IgD-negative memory B cell (primary cell): ENCODE data around the gene TRIB2. TPM values are rescaled to one million over a fixed set of nuclear protein-coding genes. Genes with fewer than 3 reads are reported as not detected.

Source experiments
- H3K27ac Mint-ChIP-seq, 3 donors: one replicate each; pipeline ENCODE4 v1.8.0; 2020 to 2022; ENCODE audit warnings: mild to moderate bottlenecking in 3 of 3, mixed read lengths in 3 of 3, moderate library complexity in 1 of 3
- H3K27me3 Mint-ChIP-seq: one replicate; pipeline ENCODE4 v1.8.0; 2021; ENCODE audit warnings: mixed read lengths
- H3K36me3 Mint-ChIP-seq: one replicate; pipeline ENCODE4 v1.8.0; 2020; ENCODE audit warnings: mild to moderate bottlenecking, mixed read lengths
- H3K4me1 Mint-ChIP-seq, 3 donors: one replicate each; pipeline ENCODE4 v1.8.0; 2020 to 2022; ENCODE audit warnings: mixed read lengths in 3 of 3, mild to moderate bottlenecking in 1 of 3
- H3K4me3 Mint-ChIP-seq, 4 donors: one replicate each; pipeline ENCODE4 v1.8.0; 2020 to 2022; ENCODE audit warnings: mild to moderate bottlenecking in 4 of 4, mixed read lengths in 4 of 4, moderate library complexity in 3 of 4
- H3K9me3 Mint-ChIP-seq, 3 donors: one replicate each; pipeline ENCODE4 v1.8.0; 2020 to 2021; ENCODE audit warnings: mixed read lengths in 3 of 3, mild to moderate bottlenecking in 1 of 3
- polyA plus RNA-seq: library from polyadenylated mRNA; unstranded; fragments of 300-500 nt; fragmentation: Illumina TruSeq; gene quantifications from one replicate; pipeline ENCODE4 v1.2.3, GENCODE V29; 2021

The TRIB2 gene
- polyA plus RNA-seq, 1 donor from 2014 or later: 41.2 TPM

DNA sequence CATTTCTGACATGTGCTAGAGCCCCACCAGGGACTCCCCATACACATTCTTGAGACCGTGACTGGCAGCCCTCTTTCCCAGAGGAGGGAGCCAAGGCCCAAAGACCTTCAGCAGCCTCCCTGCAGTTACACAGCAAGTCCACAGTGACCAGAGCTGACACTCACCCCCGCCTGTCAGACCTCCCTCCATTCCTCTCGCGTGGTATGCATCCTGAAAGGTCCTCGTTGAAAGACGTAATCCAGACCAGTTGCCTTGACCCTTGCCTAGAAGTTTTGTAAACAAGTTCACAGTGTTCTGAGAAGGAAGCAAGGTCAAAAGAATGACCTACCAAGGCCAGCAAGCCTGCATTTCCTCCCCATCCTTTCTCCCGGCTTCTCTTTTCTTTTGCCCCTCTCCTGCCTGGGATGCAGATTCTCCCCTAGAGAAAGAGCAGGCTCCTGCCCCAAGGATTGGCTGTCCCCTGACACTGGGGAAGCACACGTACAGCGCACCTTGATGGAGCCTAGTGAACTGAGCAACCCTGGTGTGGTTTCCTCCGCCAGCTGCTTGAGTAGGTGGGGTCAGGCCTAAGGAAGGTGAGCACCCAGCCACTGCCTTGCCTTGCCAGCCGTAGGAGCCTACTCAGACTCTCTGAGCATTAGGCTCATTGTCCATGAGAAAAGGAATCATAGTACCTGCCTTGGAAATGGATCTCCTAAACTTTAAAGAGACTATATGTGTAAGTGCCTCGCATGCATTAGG, 18.3 kb downstream of the TRIB2 start:
- H3K27me3 Mint-ChIP-seq: no peaks in the 10 kb centered on the region
- H3K4me1 Mint-ChIP-seq: peaks cover 0 to 24% (median 8%) of the 10 kb centered on the region in 3 donors
- no peak overlapping the region for H3K4me3 Mint-ChIP-seq
- H3K27ac Mint-ChIP-seq: peak overlapping the region in 1 of 3 donors; percentile 40
- peaks cover 15% of the 10 kb centered on the region for H3K36me3 Mint-ChIP-seq
- H3K9me3 Mint-ChIP-seq: no peaks in the 10 kb centered on the region

GRCh38 chr2:12737297-12737696, 20.6 kb downstream of the TRIB2 start:
- no peaks in the 10 kb centered on the region for H3K9me3 Mint-ChIP-seq
- H3K36me3 Mint-ChIP-seq: peaks cover 17% of the 10 kb centered on the region
- peaks cover 0 to 7% (median 0%) of the 10 kb centered on the region in 3 donors for H3K4me1 Mint-ChIP-seq
- H3K4me3 Mint-ChIP-seq: no peak overlapping the region
- no peaks in the 10 kb centered on the region for H3K27me3 Mint-ChIP-seq
- H3K27ac Mint-ChIP-seq: peak overlapping the region in 1 of 3 donors; percentile 17

- Mint-ChIP-seq H3K36me3 (peaks cover 21% of the 10 kb centered on the region), H3K27ac (peak overlapping the region in 1 of 3 donors; percentile 17), H3K27me3 (no peaks in the 10 kb centered on the region), H3K4me3 (no peak overlapping the region), H3K4me1 (peaks cover 0 to 5% (median 0%) of the 10 kb centered on the region in 3 donors), H3K9me3 (no peaks in the 10 kb centered on the region)
Observed at GRCh38 chr2:12737738-12738485, 21.2 kb downstream of the TRIB2 start.

DNA sequence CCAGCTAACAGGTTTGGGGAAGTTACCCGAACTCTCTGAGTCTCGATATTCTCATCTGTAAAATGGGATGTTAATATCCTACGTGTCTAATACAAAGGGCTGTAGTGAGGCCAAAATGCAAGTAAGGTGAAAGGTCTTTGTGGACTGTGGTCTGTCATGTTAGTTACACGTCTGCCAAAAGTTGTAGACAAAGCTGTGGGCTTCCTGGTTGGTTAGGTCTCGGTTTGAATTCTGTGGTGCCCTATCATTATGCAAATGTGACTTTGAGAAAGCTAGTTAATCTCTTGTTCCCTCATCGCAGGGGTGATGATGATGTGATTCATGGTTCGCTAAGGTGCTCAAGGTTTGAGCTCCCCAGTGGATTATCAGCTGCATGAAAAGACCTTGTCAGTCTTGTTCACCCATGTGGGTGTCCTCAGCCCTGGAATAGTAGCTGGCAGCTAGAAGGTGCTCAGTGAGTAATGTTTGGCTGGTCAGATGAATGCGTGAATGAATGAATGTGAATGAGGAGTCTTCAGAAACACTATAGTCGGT, 23.1 kb downstream of the TRIB2 start:
- H3K4me3 Mint-ChIP-seq: no peak overlapping the region
- H3K27ac Mint-ChIP-seq: no peak overlapping the region
- H3K4me1 Mint-ChIP-seq: peaks cover 0 to 4% (median 0%) of the 10 kb centered on the region in 3 donors
- peaks cover 21% of the 10 kb centered on the region for H3K36me3 Mint-ChIP-seq
- H3K9me3 Mint-ChIP-seq: no peaks in the 10 kb centered on the region
- H3K27me3 Mint-ChIP-seq: no peaks in the 10 kb centered on the region

DNA sequence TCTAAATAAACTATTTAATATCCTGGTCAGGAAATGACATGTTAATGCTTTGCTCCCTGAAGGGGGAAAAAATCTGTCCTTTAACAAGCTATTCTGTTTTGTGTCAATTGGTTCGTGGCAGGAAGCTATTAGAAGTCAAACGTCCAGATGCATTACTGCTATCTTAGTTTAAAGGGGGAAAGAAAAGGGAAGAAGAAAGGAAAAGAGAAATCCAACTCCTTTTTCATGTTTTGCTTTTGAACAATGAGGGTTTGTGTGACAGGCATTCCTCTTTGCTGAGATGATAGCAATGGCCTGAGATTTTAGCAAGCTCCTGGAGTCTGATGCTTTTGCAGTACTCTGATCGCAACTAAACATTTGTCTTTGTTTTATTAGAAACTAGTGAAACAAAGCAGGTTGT, 24.6 kb downstream of the TRIB2 start:
- peaks cover 0 to 4% (median 0%) of the 10 kb centered on the region in 3 donors for H3K4me1 Mint-ChIP-seq
- peaks cover 21% of the 10 kb centered on the region for H3K36me3 Mint-ChIP-seq
- H3K4me3 Mint-ChIP-seq: peak overlapping the region in 1 of 4 donors; percentile 28
- no peaks in the 10 kb centered on the region for H3K9me3 Mint-ChIP-seq
- H3K27me3 Mint-ChIP-seq: no peaks in the 10 kb centered on the region
- no peak overlapping the region for H3K27ac Mint-ChIP-seq

DNA sequence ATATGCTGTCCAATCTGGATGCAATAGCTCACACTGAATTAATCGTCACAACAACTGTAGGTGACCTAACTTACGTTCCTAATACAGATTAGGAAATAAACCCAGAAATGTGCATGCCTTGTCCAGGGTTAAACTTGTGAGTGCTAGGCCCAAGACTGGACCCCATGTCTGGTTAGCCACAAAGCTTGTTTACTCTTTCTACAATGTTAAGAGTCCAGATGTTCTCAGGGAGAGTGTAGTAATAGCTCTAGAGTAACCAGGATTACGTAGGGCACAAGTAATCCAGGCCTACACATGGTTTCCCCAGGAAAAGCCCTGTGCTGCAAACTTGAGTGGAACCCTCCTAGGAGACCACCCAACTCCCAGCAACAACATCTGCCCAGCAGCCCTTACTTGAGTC, 26.2 kb downstream of the TRIB2 start:
- Mint-ChIP-seq H3K27ac (no peak overlapping the region), H3K4me1 (peaks cover 0 to 1% (median 0%) of the 10 kb centered on the region in 3 donors), H3K9me3 (peaks cover 0 to under 1% (median 0%) of the 10 kb centered on the region in 3 donors), H3K4me3 (no peak overlapping the region), H3K27me3 (no peaks in the 10 kb centered on the region), H3K36me3 (peaks cover 20% of the 10 kb centered on the region)

GRCh38 chr2:12750166-12750905, 33.6 kb downstream of the TRIB2 start:
- Mint-ChIP-seq H3K27me3 (no peaks in the 10 kb centered on the region), H3K9me3 (peaks cover 0 to 4% (median 0%) of the 10 kb centered on the region in 3 donors), H3K4me3 (no peak overlapping the region), H3K27ac (no peak overlapping the region), H3K36me3 (peaks cover 2% of the 10 kb centered on the region), H3K4me1 (no peaks in the 10 kb centered on the region)

DNA sequence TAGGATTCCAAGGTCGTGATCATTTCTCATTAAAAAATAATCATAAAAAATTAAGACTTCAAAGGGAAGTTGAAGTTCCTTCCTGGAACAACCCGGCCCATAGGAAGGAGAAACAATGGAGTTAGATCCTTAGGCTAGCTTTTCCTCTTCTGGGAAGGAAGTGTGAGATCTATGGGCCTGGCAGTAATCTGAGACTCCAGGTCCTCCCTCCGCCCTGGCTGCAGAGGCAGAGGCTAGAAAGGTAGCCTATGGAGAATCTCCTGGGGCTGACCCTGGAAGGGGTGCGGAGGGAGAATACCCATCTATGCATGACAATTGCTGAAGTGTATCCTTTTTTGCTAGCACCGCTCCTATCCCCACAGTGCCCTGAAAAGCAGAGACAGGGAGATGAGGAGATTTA, 37.9 kb downstream of the TRIB2 start:
- Mint-ChIP-seq H3K27me3 (peaks cover 3% of the 10 kb centered on the region), H3K9me3 (no peaks in the 10 kb centered on the region), H3K4me3 (no peak overlapping the region), H3K36me3 (peaks cover 2% of the 10 kb centered on the region), H3K27ac (no peak overlapping the region), H3K4me1 (no peaks in the 10 kb centered on the region)

DNA sequence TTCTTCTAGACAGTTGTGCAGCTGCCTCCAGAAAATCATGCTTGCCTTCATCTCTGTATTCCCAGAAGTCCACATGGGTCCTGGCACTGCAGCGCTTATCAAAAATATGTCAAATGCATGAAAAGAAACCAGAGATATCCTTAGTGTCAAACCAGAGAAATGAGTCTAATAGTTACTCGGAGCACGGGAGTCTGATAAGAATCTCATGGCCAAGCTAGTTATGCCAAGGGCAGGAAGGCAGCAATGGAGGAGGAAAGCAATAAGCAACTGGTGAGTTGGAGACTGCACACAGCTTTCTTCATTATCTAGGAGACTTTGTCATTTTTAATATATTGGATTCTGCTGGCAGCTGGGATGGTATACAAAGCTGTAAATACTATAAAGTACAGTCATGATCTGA, 38.6 kb downstream of the TRIB2 start:
- H3K36me3 Mint-ChIP-seq: peaks cover 2% of the 10 kb centered on the region
- no peaks in the 10 kb centered on the region for H3K9me3 Mint-ChIP-seq
- H3K4me3 Mint-ChIP-seq: no peak overlapping the region
- no peak overlapping the region for H3K27ac Mint-ChIP-seq
- no peaks in the 10 kb centered on the region for H3K4me1 Mint-ChIP-seq
- peaks cover 3% of the 10 kb centered on the region for H3K27me3 Mint-ChIP-seq

DNA sequence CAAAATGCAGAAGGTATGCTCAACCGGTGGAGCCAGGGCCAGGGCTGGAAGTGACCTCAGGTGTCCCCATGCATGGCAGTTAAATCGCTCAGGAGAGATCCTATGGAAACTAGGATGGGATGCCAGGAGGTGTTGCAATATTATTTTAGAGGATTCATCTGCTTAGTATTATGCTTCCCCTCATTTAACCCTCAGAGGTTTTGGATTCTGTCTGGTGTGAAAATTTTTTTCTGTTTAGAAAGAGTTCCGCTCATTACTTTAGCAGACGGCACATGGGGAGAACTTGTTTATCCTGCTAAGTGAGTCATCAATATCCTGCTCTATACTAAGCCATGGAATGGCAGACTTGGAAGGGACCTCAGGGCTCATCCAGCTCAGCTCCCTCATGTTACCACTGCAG, 42.5 kb downstream of the TRIB2 start:
- Mint-ChIP-seq H3K9me3 (peaks cover 0 to 2% (median 0%) of the 10 kb centered on the region in 3 donors), H3K27me3 (peaks cover 8% of the 10 kb centered on the region), H3K36me3 (no peaks in the 10 kb centered on the region), H3K4me1 (no peaks in the 10 kb centered on the region), H3K27ac (no peak overlapping the region), H3K4me3 (no peak overlapping the region)

GRCh38 chr2:12761104-12761503, 44.4 kb downstream of the TRIB2 start:
- H3K9me3 Mint-ChIP-seq: peaks cover 0 to 8% (median 0%) of the 10 kb centered on the region in 3 donors
- peaks cover 12% of the 10 kb centered on the region for H3K27me3 Mint-ChIP-seq
- no peaks in the 10 kb centered on the region for H3K36me3 Mint-ChIP-seq
- no peaks in the 10 kb centered on the region for H3K4me1 Mint-ChIP-seq
- H3K4me3 Mint-ChIP-seq: no peak overlapping the region
- no peak overlapping the region for H3K27ac Mint-ChIP-seq

DNA sequence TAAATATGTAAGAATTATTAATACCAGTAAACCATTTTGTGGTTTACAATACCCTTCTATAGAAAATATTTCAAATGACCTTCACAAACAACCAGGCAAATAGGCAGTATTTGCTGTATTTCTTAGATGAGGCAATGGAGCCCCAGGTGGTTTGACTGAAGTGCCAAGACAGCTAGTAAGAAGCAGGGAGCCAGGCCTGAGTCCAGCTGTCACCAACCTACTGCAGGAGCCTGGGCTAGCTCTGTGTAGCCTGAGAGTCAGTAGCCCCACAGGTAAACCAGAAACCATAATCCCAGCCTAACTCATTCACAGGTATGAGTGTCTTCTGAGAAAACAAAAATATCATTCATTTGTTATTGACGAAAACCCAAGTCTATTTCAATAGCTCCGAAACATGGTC, 45.6 kb downstream of the TRIB2 start:
- H3K27ac Mint-ChIP-seq: no peak overlapping the region
- no peaks in the 10 kb centered on the region for H3K4me1 Mint-ChIP-seq
- H3K9me3 Mint-ChIP-seq: peaks cover 0 to 8% (median 0%) of the 10 kb centered on the region in 3 donors
- peaks cover 12% of the 10 kb centered on the region for H3K27me3 Mint-ChIP-seq
- no peak overlapping the region for H3K4me3 Mint-ChIP-seq
- no peaks in the 10 kb centered on the region for H3K36me3 Mint-ChIP-seq

GRCh38 chr2:12762976-12763375, 46.2 kb downstream of the TRIB2 start:
- Mint-ChIP-seq H3K9me3 (peaks cover 0 to 8% (median 0%) of the 10 kb centered on the region in 3 donors), H3K27ac (no peak overlapping the region), H3K4me3 (no peak overlapping the region), H3K4me1 (no peaks in the 10 kb centered on the region), H3K36me3 (no peaks in the 10 kb centered on the region), H3K27me3 (peaks cover 13% of the 10 kb centered on the region)

- Mint-ChIP-seq H3K4me3 (no peak overlapping the region), H3K4me1 (no peaks in the 10 kb centered on the region), H3K9me3 (peaks cover 0 to 8% (median 0%) of the 10 kb centered on the region in 3 donors), H3K27ac (no peak overlapping the region), H3K36me3 (no peaks in the 10 kb centered on the region), H3K27me3 (peaks cover 13% of the 10 kb centered on the region)
Observed at GRCh38 chr2:12763486-12763885, 46.8 kb downstream of the TRIB2 start.
